ENCODE results near the gene RPS6KL1. TPM values are rescaled to one million over a fixed set of nuclear protein-coding genes. Genes with fewer than 3 reads are reported as not detected.
"Not testable (repeated sequence)": the region's sequence is repeated elsewhere in the genome, so short reads cannot be mapped to it uniquely, and the experiment has no call there.

RPS6KL1 gene
- total RNA-seq, 1 experiment from 2014 or later = 33.7 TPM

DNA sequence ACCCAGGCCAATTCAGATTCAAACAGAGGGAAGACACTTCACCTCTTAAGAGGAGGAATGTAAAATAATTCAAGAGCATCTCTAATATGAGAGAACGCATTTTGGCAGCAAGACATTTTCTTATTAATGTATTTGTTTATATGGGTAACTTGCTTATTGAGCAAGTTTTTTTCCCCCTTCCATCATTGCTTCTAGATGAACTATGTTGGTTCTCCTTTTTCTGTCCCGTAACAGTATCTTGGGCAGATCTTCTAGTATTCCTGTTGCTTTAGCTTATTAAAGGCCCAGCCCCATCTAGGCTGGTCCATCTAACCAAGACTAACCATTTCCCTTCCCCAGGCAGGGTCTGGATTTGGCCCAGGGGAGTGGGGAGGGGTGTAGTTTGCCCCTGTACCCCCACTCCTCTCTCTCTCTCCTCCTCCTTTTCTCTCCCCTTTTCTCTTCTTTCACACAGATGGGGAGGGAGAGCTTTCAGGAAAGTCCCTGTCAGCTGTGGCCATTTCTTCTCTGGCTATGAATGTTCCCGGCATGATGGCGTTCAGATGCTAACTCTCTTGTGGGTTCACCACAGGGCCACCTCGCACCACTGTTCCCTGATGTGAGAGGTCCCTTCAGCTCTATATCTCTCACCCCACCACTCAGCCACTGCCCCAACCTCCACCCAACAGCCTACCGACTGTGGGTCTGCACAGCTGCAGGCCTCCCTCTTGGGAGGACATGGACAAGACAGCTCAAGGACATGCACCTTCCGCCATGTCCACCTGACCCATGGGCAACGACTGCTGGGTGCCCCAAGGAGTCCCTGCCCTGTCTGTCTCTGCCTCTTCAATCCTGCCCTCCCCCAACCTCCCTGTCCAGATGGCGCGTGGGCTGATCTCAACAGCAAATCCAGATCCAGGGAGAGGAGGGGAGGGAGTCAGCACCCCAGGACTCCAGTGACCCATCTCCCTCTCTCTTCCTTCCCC is 15.8 kb upstream of the RPS6KL1 start:
- in situ Hi-C loops (cut with HindIII; ENCODE audit: low sequenced_read_pairs) = no loop called here
- no peak for DNase-seq (ENCODE audit: low spot score)

DNA sequence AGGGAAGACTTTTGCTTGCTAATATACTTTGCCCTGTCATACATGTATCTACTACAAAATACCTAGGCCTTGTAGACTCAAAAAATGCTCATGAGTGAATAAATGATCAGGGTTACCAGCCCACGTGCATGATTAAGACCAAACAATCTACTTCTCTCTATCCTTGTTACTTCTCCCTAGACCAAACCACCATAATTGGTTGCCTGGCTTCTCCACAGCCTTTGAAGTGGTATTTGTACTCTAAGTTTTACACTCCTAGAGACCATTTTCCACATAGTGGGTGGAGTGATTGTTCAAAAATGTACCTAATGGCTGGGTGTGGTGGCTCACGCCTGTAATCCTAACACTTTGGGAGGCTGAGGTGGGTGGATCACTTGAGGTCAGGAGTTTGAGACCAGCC is 14.1 kb upstream of the RPS6KL1 start:
- in situ Hi-C loops (cut with HindIII; ENCODE audit: low sequenced_read_pairs) = no loop called here
- DNase-seq (ENCODE audit: low spot score) = no peak

DNA sequence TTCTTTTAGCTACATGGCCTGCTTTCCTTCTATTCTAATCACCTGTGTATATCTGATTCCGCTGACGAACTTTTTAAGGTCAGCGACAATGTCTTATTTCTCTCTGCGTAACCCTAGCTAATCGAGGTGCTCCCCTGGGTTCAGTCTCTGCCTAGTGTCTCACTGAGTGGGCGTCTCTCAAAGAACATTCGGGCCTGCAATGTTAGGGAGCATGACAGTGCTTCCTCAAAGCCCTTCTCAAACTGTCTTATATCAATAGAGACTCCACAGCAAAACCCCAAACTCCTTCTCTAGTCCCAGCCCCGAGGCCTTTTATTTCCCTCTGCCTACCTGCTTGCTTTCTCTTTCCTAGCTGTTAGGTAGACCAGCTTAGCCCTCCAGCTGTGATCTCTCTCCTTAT is 13.7 kb upstream of the RPS6KL1 start:
- in situ Hi-C loops (cut with HindIII; ENCODE audit: low sequenced_read_pairs) = no loop called here
- DNase-seq (ENCODE audit: low spot score) = no peak

DNA sequence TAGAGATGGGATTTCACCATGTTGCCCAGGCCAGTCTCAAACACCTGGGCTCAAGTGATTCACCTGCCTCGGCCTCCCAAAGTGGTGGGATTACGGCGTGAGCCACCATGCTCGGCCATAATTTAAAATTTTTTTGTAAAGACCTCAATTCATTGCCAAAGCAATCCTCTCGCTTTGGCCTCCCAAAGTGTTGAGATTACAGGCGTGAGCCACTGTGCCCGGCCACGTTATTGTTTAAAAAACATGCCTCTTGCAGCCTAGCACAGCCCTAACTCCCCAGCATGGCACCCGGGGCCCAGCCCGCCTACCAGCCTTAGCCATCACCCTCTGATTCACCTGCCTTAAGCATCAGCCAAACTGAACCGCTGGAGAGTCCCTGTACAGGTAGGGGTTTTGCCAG is 13.1 kb upstream of the RPS6KL1 start:
- no peak for DNase-seq (ENCODE audit: low spot score)
- in situ Hi-C loops (cut with HindIII; ENCODE audit: low sequenced_read_pairs) = no loop called here

DNA sequence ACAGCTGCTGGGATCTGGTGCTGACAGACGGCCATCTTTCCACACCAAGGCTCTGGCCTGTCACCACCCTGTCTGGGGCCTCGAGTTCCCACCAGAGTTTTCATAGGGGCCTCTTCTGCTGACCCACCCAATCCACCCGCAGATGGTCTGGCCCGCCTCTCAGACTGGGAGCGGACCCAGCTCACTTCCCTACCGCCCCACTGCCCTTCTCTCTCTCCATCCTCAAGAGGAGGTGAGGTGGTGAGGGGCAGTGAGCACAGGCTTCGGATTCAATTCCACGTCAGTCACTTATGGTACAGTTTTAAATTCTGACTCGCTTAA is 12.3 kb upstream of the RPS6KL1 start:
- in situ Hi-C loops (cut with HindIII; ENCODE audit: low sequenced_read_pairs) = no loop called here
- DNase-seq (ENCODE audit: low spot score) = no peak

DNA sequence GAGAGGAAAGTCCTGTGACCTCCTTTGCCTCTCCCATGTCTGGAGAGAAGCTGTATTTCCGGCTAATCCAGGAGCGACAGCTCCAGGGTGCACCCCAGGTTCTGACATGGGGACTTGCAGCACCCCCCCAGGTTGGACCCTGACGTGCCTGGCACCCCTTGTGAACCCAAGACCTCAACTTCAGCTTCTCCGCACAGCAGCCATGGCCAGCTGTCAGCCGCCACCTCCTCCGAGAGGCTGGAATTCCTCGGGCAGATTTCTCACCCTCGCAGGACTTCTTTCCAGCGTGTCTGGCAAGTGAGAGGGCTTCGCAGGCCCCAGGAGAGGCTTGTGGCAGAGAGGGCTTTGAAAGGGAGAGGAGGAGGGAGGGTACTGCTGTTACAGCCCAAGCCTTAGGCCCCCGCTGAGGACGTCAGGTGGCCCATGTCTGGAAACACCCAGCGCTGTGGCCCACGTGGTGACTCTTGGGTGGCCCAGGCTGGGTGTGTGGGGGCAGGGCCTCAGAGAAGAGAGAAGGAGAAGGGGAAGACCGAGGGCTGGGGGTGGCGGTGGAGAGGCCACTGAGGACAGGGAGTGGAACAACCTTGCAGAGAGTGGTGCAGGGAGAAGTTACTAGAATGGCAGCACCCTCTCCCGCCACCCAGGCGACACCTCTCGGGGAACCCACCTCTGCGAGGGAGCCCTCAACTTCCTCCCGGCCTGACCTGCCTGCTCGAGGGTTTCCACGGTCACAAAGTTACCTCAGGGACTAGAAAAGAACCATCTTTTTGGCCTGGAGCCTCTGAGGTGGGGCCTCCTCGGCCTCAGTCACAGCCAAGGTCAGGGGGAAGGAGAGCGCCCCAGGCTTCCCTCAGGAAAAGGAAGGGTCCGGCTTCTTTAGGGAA is 11.7 kb upstream of the RPS6KL1 start:
- in situ Hi-C loops (cut with HindIII; ENCODE audit: low sequenced_read_pairs) = no loop called here
- no peak for DNase-seq (ENCODE audit: low spot score)

DNA sequence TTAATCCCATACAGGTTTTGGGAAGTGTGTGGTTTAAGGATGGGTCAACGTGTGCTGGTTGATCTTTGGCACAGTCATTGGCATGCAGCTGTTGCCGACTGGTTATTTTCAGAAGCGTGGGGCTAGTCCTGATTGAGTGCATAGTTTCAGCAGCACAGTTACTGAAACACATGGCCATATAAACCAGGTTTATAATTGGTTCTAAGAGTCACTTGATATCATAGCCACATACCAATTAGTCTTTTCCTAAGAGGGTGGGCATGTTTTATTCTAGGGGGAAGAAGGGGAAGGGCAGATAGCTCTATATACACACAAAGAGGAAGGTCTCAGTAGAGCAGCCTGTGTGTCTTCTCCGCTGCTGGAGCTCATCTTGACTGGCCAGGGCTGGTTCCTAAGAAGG is 11.0 kb upstream of the RPS6KL1 start:
- no peak for DNase-seq (ENCODE audit: low spot score)
- in situ Hi-C loops (cut with HindIII; ENCODE audit: low sequenced_read_pairs) = no loop called here

DNA sequence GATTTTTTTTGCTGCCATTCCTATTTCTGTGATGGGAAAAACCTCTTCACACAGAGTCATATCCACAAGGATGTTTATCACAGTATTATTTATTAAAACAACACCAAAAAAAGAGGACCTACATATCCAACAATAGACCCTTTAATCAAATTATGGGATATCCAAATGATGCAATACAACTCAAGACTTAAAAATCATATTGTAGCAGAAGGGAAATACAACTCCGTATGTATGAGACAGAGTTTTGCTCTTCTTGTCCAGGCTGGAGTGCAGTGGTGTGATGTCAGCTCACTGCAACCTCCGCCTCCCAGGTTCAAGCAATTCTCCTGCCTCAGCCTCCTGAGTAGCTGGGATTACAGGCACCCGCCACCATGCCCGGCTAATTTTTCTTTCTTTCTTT is 9.9 kb upstream of the RPS6KL1 start:
- in situ Hi-C loops (cut with HindIII; ENCODE audit: low sequenced_read_pairs); DNase-seq (ENCODE audit: low spot score): not testable (repeated sequence)

DNA sequence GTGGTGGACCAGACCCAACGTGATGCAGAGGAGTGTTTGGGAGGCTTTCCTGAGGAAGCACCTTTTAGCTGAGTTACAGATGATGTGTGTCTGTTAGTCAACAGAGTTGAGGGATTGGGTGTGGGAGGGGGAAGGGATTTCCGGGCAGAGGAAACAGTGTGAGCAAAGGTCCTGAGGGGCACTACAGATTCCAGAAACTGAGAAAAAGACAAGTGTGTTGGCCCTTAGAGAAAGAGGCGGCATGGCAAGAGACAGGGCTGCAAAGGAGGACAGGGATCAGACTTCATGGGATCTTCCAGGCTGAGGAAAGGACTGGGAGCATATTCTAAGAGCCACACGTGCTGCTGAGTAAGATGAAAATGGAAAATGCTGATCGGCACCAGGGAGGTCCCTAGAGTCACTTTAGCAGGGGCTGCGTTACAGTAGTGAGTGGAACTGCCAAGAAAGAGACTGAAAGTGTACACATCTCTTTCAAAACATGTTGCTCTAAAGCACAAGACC is 9.4 kb upstream of the RPS6KL1 start:
- no peak for DNase-seq (ENCODE audit: low spot score)
- in situ Hi-C loops (cut with HindIII; ENCODE audit: low sequenced_read_pairs) = no loop called here

DNA sequence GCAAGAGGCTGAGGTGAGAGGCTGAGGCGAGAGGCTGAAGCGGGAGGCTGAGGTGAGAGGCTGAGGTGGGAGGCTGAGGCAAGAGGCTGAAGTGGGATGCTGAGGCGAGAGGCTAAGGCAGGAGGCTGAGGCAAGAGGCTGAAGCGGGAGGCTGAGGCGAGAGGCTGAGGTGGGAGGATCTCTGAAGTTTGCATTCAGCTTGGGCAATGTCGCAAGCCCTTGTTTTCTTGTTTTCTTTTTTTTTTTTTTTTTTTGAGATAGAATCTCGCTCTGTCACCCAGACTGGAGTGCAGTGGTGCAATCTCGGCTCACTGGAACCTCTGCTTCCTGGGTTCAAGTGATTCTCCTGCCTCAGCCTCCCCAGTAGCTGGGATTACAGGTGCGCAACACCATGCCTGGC is 8.7 kb upstream of the RPS6KL1 start:
- DNase-seq (ENCODE audit: low spot score); in situ Hi-C loops (cut with HindIII; ENCODE audit: low sequenced_read_pairs): not testable (repeated sequence)

DNA sequence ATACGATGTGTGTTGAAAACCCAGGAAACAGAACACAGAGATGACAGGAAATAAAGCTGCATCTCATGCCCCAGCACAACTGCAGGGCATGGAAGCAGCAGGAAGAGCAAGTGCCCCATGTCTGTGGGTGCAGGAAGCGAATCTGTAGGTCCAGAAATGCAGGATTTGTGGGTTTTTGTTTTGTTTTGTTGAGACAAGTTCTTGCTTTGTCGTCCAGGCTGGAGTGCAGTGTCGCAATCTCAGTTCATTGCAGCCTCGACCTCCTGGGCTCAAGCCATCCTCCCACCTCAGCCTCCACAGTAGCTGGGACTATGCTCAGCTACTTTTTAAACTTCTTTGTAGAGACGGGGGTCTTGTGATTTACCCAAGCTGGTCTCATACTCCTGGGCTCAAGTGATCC is 6.2 kb upstream of the RPS6KL1 start:
- in situ Hi-C loops (cut with HindIII; ENCODE audit: low sequenced_read_pairs) = no loop called here
- no peak for DNase-seq (ENCODE audit: low spot score)

DNA sequence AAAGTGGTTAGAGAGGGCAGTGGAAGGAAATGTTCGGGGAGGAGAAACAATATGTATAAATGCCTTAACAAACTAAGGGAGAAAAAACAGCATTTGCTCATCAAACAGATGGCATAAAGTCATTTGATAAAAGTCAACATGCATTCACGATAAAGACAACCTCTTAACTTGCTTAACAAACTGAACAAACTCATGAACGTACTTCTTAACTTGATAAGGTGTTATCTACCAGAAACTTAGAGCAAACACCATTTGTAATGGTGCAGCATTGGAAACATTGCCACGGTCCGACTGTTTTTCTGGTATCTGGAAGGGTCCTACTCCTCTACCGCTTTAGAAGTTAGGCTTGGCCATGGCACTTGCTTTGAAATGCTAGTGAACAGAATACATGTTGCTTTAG is 4.2 kb upstream of the RPS6KL1 start:
- in situ Hi-C loops (cut with HindIII; ENCODE audit: low sequenced_read_pairs) = no loop called here
- DNase-seq (ENCODE audit: low spot score) = no peak

DNA sequence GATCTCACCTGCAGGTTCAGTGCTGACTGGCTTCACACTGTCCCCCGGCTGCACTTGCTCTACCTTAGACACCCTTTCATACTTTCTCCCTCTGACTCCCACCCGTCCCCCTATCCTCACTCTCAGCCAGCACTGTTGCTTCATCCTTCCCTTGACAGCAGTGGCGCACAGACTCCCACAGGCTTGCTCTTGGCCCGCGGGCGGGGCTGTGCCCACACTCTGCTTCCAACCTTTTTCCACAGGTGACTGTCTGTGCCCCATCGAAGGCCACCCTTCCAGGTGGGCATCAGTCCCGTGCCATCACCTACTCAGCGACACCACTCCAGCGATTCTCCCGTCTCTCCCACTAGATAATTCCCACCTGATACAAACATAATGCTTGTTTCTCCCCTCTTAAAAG is 1.0 kb upstream of the RPS6KL1 start:
- in situ Hi-C loops (cut with HindIII; ENCODE audit: low sequenced_read_pairs) = no loop called here
- no peak for DNase-seq (ENCODE audit: low spot score)

DNA sequence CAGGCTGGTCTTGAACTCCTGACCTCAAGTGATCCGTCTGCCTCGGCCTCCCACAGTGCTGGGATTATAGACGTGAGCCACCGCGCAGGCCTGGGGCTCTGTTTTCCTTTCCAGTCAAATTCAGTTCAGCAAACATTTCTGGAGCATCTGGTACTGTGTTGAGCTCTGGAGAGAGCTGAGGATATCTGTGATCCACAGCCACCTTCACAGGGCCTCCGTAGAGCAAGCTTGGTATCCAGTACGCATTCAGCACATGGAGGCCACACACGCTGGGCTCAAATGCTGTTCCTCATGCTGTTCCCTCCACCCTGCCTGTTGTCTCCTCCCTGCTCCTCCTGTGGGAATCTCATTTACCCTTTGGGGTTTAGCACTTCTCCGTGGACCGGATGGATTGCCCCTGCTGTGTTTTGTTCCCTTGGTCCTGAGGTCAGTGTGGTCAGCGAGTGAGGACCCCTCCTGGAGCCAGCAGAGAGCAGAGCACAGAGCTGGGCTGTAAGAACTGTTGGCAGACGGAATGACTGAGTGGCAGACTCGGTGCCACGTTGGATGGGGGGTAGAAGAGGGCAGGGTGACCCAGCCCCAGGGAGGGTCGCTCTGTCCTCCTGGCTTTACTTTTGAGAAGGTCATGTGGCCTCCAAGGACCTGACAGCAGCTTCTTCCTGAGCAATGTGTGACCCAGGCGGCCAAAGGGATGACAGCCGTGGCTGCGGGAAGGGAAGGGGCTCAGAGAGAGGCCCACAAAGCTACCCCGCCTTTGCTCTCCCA is 891 bp downstream of the RPS6KL1 start:
- no peak for DNase-seq (ENCODE audit: low spot score)
- in situ Hi-C loops (cut with HindIII; ENCODE audit: low sequenced_read_pairs) = no loop called here

DNA sequence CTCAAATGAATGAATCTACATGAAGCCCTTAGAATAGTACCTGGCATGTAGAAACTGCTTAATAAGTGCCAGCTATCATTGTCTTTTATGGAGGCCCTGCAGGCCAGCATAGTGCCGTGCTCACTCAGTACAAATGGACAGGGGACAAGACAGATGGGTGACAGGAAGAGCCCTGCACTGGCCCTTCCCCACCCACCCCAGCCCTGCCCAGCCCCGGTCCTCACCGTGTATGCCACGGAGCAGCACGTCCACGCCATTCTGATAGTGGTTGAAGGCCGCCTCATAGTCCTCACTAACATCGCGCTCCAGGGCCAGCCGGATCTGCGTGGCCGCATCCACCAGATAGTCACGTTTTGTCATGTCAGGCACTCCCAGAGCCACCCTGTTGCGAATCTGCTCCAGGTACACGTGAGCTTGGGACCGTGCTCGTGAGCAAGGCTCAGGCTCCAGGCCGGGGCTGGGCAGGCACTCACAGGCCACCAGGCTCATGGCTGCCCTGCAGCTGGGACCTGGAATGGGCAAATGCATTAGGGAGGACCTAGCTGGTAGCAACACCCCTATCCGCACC is 1.9 kb downstream of the RPS6KL1 start:
- DNase-seq (ENCODE audit: low spot score) = no peak
- in situ Hi-C loops (cut with HindIII; ENCODE audit: low sequenced_read_pairs) = no loop called here

DNA sequence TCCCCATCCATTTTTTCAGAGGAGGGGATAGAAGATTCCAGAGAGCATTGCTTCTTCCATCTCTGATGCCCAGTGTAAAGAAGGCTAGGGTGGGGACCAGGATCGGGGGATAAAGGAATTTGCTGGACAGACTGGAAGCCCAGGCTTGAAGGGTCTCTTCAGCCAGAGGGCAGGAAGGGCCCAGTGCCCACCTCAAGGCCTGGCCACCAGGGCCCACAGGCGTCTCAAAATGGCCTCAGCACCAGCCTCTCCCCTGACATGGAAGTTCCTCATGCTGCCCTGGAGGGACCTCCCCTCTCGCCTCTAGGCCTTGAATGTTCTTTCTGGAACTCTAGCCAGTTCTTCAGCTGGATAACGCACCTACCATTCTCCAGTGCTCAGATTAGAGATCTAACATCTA is 2.8 kb downstream of the RPS6KL1 start:
- in situ Hi-C loops (cut with HindIII; ENCODE audit: low sequenced_read_pairs) = no loop called here
- DNase-seq (ENCODE audit: low spot score) = no peak

DNA sequence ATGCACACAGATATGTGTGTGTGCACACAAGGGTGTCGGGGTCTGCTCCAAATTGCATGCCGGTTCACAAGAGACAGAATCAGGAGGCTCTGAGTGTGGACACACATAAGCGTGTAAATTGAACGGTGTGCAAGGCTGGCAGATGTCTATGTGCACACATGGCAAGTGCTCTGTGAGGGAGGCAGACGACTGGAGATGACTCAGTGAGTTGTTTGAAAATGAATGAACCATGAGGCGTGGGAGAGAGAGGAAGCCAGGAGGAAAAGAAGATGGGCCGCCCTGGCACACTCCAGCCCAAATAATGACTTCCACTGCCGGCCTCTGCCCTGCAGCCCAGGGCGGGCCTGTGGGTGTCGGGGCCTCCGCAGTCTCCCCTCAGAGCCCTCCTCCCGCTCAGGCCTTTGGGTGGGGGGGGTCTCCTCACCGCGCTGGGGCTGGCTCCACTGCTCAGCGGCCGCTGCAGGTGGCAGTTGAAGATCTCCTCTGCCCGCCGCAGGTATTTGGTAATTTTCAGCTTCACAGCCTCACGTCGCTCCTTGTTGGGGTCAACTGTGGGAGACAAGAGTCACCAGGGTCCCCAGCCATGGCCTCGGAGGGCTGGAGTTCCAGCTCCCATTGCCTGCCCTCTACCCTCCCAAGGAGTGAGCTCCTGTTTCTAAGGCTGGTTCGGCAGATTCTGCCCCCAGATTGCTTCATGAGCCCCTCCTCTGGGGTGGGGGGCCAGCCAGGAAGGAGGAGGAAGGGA is 3.5 kb downstream of the RPS6KL1 start:
- in situ Hi-C loops (cut with HindIII; ENCODE audit: low sequenced_read_pairs) = no loop called here
- no peak for DNase-seq (ENCODE audit: low spot score)

DNA sequence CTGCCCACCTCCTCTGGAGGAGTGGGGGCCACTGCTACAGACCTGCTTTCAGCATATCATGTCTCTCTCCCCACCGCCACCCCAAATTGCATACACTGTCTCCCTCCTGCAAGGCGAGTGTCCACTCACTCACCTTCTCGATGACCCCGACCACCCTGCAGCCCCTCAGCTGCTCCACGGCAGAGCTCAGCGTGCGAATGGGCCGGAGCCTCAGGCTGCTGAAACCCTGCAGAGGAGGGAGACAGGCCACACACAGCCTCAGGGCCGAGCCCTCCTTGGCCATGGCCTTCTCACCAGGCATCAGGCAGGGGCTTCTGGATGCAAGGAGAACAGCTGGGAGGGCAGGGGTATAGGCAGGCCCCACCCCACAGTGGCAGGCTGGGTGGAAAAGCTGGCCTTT is 4.7 kb downstream of the RPS6KL1 start:
- in situ Hi-C loops (cut with HindIII; ENCODE audit: low sequenced_read_pairs) = no loop called here
- no peak for DNase-seq (ENCODE audit: low spot score)

All from G401 (cell line).